GM12865 (cell line): ENCODE data around the gene RPL26.

Source experiments
- DNase-seq: peaks from one replicate; pipeline ENCODE4 v3.0.0; 2010; ENCODE audit warnings: low read depth
- H3K4me3 ChIP-seq: 2 replicates; pipeline ENCODE4 v1.5.1; 2011; ENCODE audit warnings: mild to moderate bottlenecking, low read depth, low read length, control low read depth
- TF ChIP-seq, protein P1 (sequence below): IDR thresholded peaks from 2 replicates; pipeline ENCODE4 v1.5.1; 2011; ENCODE audit warnings: low read length, control low read depth, low read depth, inconsistent platforms; ENCODE audit not compliant: insufficient read depth; ENCODE audit errors: missing control alignments

The RPL26 gene

DNA sequence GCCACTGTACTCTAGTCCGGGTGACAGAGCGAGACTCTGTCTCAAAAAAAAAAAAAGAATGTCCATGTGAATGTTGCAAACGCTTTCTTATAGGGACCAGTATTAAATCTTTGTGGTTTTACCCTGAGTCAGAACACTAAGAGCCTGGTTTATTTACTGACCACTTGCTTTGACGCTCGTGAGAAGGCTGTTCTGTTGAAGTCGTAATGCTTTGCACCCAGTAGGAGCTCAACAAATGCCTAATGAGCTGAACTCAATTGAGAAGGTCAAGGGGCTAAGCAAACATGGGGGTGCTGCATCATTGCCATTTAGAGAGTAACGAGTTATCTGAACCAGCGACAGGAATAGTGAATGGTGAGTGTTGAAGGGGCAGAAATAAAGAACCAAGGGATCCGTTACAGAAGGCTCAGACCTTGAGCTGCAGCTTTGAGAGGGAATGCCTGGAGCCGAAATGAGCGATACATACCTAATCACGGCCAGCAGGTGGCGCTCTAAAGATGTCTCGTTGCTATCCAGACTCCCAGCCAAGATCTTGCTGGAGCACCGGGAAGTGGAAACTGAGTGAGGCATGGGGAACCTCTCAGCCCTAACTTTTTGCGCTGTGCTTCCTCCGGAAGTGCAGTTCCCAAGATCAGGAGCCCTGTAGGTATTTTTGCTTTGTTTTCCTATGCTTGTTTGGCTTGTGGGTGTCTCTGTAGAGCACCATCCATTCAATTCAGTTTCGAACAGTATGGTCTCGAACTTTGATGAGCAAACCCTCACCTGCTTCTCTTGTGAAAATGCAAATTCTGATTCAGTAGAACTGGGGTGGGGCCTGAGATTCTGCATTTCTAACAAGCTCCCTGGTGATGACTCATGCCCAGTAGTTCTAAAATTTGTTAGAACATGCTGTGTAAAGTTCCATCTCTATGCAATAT lies 27.2 kb upstream of the RPL26 start:
- DNase-seq, result peak; percentile 81
- TF ChIP-seq, protein P1, sequence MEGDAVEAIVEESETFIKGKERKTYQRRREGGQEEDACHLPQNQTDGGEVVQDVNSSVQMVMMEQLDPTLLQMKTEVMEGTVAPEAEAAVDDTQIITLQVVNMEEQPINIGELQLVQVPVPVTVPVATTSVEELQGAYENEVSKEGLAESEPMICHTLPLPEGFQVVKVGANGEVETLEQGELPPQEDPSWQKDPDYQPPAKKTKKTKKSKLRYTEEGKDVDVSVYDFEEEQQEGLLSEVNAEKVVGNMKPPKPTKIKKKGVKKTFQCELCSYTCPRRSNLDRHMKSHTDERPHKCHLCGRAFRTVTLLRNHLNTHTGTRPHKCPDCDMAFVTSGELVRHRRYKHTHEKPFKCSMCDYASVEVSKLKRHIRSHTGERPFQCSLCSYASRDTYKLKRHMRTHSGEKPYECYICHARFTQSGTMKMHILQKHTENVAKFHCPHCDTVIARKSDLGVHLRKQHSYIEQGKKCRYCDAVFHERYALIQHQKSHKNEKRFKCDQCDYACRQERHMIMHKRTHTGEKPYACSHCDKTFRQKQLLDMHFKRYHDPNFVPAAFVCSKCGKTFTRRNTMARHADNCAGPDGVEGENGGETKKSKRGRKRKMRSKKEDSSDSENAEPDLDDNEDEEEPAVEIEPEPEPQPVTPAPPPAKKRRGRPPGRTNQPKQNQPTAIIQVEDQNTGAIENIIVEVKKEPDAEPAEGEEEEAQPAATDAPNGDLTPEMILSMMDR, result peak; percentile 79

DNA sequence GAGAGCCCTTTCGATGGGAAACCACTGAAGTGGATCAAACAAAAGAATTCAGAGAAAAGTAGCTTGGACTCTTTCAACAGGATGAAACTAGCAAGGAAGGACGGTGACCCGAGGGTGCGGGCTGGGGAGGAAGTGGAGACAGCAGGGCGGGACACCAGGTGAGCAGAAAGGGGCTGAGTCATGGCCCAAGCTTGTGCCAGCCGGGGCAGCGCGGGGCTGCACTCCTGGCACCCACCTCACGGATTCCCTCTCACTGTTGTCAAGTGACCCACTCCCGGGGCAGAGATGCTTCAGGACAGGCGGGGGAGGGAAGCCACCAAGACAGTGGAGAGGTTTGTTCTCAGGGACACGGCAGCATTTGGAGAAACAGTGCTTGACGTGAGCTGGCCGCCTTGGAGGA lies 25.4 kb upstream of the RPL26 start:
- TF ChIP-seq, protein P1, result no peak
- no peak overlapping the region for H3K4me3 ChIP-seq
- no peak for DNase-seq

More for the DNA sequence above, 27.2 kb upstream of the RPL26 start:
- no peak overlapping the region for H3K4me3 ChIP-seq

DNA sequence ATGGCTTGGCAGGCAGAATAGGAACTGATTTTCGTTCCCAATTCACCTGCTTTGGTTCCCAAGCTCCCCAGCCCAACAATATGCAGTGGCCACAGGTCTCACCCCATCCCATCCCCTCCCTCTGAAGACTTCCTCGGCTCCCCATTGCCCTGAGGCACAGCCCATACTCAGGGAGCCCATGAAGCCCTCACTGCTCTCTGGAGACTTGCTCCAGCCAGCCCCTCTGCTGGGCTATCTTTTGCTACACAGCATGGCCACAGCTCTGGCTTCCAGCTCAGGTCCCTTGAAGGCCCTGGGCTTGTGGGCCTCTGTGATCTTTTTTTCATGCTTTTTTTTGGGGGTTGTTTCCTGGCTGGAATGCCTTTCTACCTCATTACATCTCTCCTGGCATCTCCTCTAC lies 23.2 kb upstream of the RPL26 start:
- TF ChIP-seq, protein P1, result no peak
- no peak for DNase-seq
- H3K4me3 ChIP-seq, result no peak overlapping the region

DNA sequence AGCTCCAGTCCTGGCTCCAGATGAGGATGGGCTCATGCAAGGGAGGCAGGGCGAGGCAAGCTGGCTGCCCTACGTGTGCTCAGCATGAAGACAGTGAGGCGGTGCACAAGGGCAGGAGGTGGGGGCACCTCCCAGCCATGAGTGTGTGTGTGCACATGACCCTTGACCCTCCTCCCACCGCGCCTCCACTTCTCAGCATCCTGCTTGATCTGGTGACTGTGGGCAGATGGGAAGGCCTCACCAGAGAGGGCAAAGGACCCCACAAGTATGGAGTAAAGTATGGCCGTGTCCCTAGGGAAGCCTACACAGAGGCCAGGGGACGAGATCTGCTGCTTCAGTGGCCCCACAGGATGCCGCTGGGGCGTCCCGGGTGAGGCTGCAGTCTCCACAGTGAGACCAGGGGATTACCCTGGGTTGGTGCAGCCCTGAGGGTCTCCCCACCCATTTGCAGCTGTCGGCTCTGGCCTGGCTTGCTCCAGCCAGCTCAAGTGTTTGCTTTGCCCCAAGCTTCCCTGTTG lies 22.6 kb upstream of the RPL26 start:
- TF ChIP-seq, protein P1, result no peak
- no peak for DNase-seq
- H3K4me3 ChIP-seq, result no peak overlapping the region

DNA sequence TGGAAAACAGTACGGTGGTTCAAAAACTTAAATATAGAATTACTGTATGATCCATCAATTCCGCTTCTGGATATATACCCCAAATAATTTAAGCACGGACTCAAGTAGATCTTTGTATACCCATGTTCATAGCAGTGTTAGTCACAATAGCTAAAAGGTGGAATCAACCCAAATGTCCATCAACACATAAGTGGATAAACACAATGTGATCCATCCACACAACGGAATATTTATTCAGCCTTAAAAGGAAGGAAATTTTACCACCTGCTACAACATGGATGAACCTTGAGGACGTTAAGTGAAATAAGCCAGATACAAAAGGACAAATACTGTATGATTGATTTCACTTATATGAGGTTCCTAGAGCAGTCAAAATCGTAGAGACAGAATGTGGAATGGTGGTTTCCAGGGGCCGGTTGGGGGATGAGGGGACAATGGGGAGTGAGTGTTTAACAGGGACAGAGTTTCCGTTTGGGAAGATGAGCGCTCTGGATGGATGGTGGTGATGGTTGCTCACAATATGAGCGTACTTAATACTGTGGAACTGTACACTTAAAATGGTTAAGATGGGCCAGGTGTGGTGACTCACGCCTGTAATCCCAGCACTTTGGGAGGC lies 20.0 kb upstream of the RPL26 start:
- no peak for DNase-seq
- H3K4me3 ChIP-seq, result no peak overlapping the region
- TF ChIP-seq, protein P1, result no peak

DNA sequence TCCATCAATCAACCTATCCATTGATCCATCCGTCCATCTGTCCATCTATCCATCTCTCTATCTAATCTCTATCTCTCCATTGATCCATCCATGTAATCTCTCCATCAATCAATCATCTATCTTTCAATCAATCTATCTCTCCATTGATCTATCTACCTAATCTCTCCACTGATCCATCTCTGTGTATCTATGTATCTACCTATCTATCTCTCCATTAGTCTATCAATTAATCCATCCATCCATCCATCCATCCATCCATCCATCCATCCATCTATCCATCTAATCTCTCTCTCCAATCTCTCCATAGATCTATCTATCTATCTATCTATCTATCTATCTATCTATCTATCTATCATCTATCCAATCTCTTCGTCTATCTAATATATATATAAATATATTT lies 18.1 kb upstream of the RPL26 start:
- TF ChIP-seq, protein P1, result no peak
- DNase-seq, result no peak
- H3K4me3 ChIP-seq, result no peak overlapping the region
